ENCODE data around the gene UCHL1. TPM values are rescaled to one million over a fixed set of nuclear protein-coding genes. Genes with fewer than 3 reads are reported as not detected.

UCHL1 gene
- total and polyA plus RNA-seq, 2 of the 13 experiments (the other 11 are each of a cell fraction or from before 2014, with no cell fraction given) = not detected

DNA sequence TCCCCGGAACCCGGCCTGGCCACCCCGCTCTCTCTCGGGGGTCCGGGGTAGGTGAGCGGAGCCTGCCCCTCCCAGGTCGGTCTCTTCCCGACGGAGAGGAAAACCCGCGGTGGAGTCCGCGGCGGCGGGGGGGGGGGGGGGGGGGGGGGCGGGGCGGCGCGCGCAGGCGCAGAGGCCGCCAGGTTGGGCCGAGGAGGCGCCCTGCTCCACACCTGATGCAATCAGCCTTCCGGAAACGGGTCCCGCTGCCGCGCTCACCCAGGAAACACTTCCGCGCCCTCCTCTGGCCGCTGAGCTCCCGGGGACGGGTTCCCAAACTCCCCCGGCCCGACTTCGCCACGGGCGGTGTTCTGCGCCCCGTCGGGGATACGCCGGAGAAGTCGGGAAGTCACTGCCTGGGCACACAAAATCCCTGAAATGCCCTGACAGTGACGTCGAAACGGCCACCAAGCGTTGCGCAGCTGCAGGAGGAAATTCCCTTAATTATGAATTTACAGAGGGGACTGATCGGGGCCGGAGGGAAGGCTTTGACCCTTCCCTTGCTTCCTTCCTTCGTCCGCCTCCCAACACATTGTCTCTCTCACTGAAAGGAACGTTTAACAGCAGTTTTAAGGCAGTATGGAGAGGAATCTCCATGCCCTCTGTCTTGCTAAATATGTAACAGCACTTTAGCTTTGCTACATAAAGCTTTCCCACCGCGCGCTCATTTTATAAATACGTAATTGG is 40.3 kb upstream of the UCHL1 start (continued):
- TF ChIP-seq ZNF317 (CRISPR knock-in tag; IDR thresholded peaks at IDR 0.05) (peak; percentile 71; the same call in 1 of the 2 replicates), KLF11 (CRISPR knock-in tag; IDR thresholded peaks at IDR 0.05) (peak; percentile 83; the same call in 1 of the 2 replicates), SOX5 (CRISPR knock-in tag; IDR thresholded peaks at IDR 0.05; ENCODE audit: borderline replicate concordance) (peak; percentile 16; the same call in 1 of the 2 replicates), ZNF549 (CRISPR knock-in tag; IDR thresholded peaks at IDR 0.05) (no peak), ZNF790 (CRISPR knock-in tag; IDR thresholded peaks at IDR 0.05; ENCODE audit: borderline replicate concordance) (no peak), ZNF703 (CRISPR knock-in tag; IDR thresholded peaks at IDR 0.05; ENCODE audit: borderline replicate concordance) (no peak), EEA1 (CRISPR knock-in tag; IDR thresholded peaks at IDR 0.05; ENCODE audit: borderline replicate concordance) (no peak), ELF3 (CRISPR knock-in tag; IDR thresholded peaks at IDR 0.05) (peak; percentile 89), ZNF329 (CRISPR knock-in tag; IDR thresholded peaks at IDR 0.05; ENCODE audit: low read depth) (no peak), NONO (IDR thresholded peaks at IDR 0.05) (no peak), NONO (CRISPR knock-in tag; conservative IDR thresholded peaks at IDR 0.05) (peak; percentile 82), ZNF547 (CRISPR knock-in tag; IDR thresholded peaks at IDR 0.05) (peak; percentile 33; the same call in 1 of the 2 replicates)
- TF ChIP-seq, protein P1, sequence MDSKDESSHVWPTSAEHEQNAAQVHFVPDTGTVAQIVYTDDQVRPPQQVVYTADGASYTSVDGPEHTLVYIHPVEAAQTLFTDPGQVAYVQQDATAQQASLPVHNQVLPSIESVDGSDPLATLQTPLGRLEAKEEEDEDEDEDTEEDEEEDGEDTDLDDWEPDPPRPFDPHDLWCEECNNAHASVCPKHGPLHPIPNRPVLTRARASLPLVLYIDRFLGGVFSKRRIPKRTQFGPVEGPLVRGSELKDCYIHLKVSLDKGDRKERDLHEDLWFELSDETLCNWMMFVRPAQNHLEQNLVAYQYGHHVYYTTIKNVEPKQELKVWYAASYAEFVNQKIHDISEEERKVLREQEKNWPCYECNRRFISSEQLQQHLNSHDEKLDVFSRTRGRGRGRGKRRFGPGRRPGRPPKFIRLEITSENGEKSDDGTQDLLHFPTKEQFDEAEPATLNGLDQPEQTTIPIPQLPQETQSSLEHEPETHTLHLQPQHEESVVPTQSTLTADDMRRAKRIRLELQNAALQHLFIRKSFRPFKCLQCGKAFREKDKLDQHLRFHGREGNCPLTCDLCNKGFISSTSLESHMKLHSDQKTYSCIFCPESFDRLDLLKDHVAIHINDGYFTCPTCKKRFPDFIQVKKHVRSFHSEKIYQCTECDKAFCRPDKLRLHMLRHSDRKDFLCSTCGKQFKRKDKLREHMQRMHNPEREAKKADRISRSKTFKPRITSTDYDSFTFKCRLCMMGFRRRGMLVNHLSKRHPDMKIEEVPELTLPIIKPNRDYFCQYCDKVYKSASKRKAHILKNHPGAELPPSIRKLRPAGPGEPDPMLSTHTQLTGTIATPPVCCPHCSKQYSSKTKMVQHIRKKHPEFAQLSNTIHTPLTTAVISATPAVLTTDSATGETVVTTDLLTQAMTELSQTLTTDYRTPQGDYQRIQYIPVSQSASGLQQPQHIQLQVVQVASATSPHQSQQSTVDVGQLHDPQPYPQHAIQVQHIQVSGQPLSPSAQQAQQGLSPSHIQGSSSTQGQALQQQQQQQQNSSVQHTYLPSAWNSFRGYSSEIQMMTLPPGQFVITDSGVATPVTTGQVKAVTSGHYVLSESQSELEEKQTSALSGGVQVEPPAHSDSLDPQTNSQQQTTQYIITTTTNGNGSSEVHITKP (CRISPR knock-in tag; IDR thresholded peaks at IDR 0.05; ENCODE audit: low read depth) = no peak
- TF ChIP-seq, protein P2, sequence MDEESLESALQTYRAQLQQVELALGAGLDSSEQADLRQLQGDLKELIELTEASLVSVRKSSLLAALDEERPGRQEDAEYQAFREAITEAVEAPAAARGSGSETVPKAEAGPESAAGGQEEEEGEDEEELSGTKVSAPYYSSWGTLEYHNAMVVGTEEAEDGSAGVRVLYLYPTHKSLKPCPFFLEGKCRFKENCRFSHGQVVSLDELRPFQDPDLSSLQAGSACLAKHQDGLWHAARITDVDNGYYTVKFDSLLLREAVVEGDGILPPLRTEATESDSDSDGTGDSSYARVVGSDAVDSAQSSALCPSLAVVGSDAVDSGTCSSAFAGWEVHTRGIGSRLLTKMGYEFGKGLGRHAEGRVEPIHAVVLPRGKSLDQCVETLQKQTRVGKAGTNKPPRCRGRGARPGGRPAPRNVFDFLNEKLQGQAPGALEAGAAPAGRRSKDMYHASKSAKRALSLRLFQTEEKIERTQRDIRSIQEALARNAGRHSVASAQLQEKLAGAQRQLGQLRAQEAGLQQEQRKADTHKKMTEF (CRISPR knock-in tag; IDR thresholded peaks at IDR 0.05) = peak; percentile 88; the same call in 1 of the 2 replicates
- TF ChIP-seq, protein P3, sequence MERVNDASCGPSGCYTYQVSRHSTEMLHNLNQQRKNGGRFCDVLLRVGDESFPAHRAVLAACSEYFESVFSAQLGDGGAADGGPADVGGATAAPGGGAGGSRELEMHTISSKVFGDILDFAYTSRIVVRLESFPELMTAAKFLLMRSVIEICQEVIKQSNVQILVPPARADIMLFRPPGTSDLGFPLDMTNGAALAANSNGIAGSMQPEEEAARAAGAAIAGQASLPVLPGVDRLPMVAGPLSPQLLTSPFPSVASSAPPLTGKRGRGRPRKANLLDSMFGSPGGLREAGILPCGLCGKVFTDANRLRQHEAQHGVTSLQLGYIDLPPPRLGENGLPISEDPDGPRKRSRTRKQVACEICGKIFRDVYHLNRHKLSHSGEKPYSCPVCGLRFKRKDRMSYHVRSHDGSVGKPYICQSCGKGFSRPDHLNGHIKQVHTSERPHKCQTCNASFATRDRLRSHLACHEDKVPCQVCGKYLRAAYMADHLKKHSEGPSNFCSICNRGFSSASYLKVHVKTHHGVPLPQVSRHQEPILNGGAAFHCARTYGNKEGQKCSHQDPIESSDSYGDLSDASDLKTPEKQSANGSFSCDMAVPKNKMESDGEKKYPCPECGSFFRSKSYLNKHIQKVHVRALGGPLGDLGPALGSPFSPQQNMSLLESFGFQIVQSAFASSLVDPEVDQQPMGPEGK (CRISPR knock-in tag; IDR thresholded peaks at IDR 0.05) = peak; percentile 82
